ENCODE data around the gene SLC8A3.

DNA sequence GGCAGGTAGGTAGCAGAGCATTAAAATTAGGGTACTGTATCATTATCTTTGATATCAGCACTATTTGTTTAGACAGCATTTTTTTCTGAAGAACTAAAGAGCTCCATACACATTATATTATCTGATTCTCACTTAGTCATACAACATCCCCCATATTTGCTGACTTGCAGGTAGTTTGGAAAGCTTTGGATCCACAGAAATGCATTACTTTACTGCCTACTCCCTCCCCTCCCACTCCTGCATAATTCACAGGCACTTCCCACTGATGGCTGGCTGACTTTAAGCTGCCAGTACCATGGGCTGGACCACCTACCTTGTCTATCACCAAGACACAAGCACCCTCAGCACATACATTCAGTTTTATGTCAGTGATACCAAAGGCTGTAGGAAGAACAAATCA is 110.4 kb downstream of the SLC8A3 start:
- no peak for TF ChIP-seq CTCF (IDR thresholded peaks at IDR 0.05)
- no peak for TF ChIP-seq POLR2A (IDR thresholded peaks at IDR 0.05)
- TF ChIP-seq EP300 (IDR thresholded peaks at IDR 0.05) = no peak
- TF ChIP-seq POLR2AphosphoS5 (IDR thresholded peaks at IDR 0.05) = no peak

Data from gastroesophageal sphincter (tissue), 3 donors.